ENCODE measurements around the gene DAO. TPM values are rescaled to one million over a fixed set of nuclear protein-coding genes. Genes with fewer than 3 reads are reported as not detected.
A peak's percentile ranks its signal among the peaks of the same experiment; 100 is the strongest.

The DAO gene
- total and polyA plus RNA-seq, 2 of the 4 experiments (the other 2 are of a cell fraction), result not detected

DNA sequence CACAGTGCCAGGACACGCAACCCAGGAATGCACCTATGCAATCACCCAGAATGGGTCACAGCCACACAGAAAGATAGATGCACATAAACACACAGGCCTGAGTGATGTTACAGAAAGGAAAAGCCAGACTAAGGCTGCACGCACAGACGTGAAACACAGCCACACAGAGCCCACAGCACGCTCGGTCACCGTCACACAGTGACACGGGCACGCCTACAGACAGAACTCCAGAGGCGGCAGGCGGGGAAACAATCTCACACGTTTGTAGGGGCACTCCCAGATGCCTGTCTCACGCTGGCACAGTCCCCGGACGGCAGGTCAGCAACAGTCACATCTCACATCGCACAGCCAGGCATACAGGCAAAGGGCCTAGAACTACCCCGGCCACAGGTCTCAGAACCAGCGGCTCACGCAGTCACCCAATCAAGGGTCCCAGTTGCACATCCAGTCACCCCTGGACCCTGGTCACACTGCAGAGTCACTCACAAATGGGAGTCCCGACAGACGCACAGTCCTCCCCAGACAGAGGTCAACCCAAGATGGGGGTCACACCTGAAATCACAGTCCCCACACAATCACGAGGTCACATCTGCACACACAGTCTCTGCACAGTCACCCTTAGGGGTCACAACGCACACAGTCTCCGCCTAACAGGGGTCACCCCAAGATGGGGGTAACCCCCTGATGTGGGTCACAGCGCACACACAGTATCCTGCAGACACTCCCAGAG, 23.3 kb upstream of the DAO start:
- Histone ChIP-seq H3K27me3 (ENCODE audit: control insufficient read depth, insufficient read depth, low read length) (no peaks in the 10 kb centered on the region), H2BK120ac (ENCODE audit: low read depth, low read length) (peak overlapping the region; percentile 92), H2BK20ac (ENCODE audit: low read depth, low read length) (peak overlapping the region; percentile 73), H3K23ac (ENCODE audit: low read depth, low read length) (peak overlapping the region; percentile 99), H3K4ac (ENCODE audit: low read depth, low read length) (peak overlapping the region; percentile 99), H3K18ac (ENCODE audit: low read depth, low read length) (peak overlapping the region; percentile 99), H4K8ac (ENCODE audit: low read depth in 2 of 2, low read length in 2 of 2) (peak overlapping the region; percentile 98 to 99), H3K27ac (ENCODE audit: insufficient read depth, low read length) (peak overlapping the region; percentile 100), H2AFZ (replicated peaks; ENCODE audit: low read length, poor library complexity) (peak overlapping the region; percentile 71), H3K4me1 (ENCODE audit: control insufficient read depth, insufficient read depth, low read length) (peaks cover 28% of the 10 kb centered on the region), H4K5ac (ENCODE audit: low read depth, low read length) (peak overlapping the region; percentile 95), H4K20me1 (ENCODE audit: insufficient read depth, low read length) (peaks cover 30% of the 10 kb centered on the region), H3K56ac (ENCODE audit: extremely low read depth, insufficient read depth, low read length) (peak overlapping the region; percentile 99), H2AK5ac (ENCODE audit: low read depth, low read length) (peak overlapping the region; percentile 100), H2BK15ac (ENCODE audit: low read depth, low read length) (peak overlapping the region; percentile 96; the same call in 2 of the 3 replicates), H3K9me1 (ENCODE audit: insufficient read depth, low read length) (no peaks in the 10 kb centered on the region; the same call in 1 of the 2 replicates), H2AK9ac (replicated peaks; ENCODE audit: low read depth, low read length, poor library complexity) (peak overlapping the region; percentile 99), H3K9me3 (ENCODE audit: control insufficient read depth, insufficient read depth, low read length) (peaks cover 2% of the 10 kb centered on the region; the same call in 1 of the 2 replicates), H3K9ac (ENCODE audit: low read depth, low read length) (peak overlapping the region; percentile 100), H4K91ac (ENCODE audit: insufficient read depth, low read depth, low read length) (peak overlapping the region; percentile 97), H3K4me3 (ENCODE audit: insufficient read depth, low read depth, low read length) (peak overlapping the region; percentile 93), H2BK5ac (ENCODE audit: low read depth, low read length, poor library complexity, severe bottlenecking) (peak overlapping the region; percentile 100), H3K14ac (replicated peaks; ENCODE audit: low read depth, low read length) (peak overlapping the region; percentile 99), H3K79me1 (ENCODE audit: low read depth in 1 of 2, low read length in 2 of 2) (peaks cover 9 to 28% of the 10 kb centered on the region in 2 experiments; a peak in 3 of 4 replicates), H3K36me3 (ENCODE audit: control insufficient read depth, insufficient read depth, low read length) (peaks cover 9% of the 10 kb centered on the region), H3K4me2 (ENCODE audit: low read depth, low read length) (peak overlapping the region; percentile 97)
- WGBS, 2 experiments (ENCODE audit: extremely low coverage in 2 of 2, insufficient read length in 1 of 2), result 0% methylated on average over 5 of the region's 24 CpGs; no CpG with 5 or more reads in 1 of the 2 experiments
- dilution Hi-C loops (cut with HindIII; ENCODE audit: low sequenced_read_pairs, unreplicated experiment) (no loop called here), in situ Hi-C loops (cut with MboI; ENCODE audit: low sequenced_read_pairs) (loop anchor here (10.0 kb wide), 1 partner anchor 132 kb away; no protein-coding TSS in a partner anchor), intact Hi-C loops (cut with micrococcal nuclease) (loop anchor here (10.0 kb wide), 1 partner anchor 238 kb away; the partner anchor contains the start of genes ALKBH2 and UNG)
- TF ChIP-seq RCOR1 (IDR thresholded peaks at IDR 0.05; ENCODE audit: insufficient replicate concordance, low read length), result no peak
- TF ChIP-seq, protein P1, sequence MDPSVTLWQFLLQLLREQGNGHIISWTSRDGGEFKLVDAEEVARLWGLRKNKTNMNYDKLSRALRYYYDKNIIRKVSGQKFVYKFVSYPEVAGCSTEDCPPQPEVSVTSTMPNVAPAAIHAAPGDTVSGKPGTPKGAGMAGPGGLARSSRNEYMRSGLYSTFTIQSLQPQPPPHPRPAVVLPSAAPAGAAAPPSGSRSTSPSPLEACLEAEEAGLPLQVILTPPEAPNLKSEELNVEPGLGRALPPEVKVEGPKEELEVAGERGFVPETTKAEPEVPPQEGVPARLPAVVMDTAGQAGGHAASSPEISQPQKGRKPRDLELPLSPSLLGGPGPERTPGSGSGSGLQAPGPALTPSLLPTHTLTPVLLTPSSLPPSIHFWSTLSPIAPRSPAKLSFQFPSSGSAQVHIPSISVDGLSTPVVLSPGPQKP (IDR thresholded peaks at IDR 0.05; ENCODE audit: borderline replicate concordance, low read depth, low read length), result no peak
- TF ChIP-seq USF2 (IDR thresholded peaks at IDR 0.05; ENCODE audit: low read depth, low read length), result no peak
- TF ChIP-seq NFE2L2 (IDR thresholded peaks at IDR 0.05; ENCODE audit: low read depth, low read length), result peak; percentile 68; the same call in 1 of the 2 replicates
- no peak for TF ChIP-seq RAD21 (IDR thresholded peaks at IDR 0.05; ENCODE audit: low read length)
- peak; percentile 76 for TF ChIP-seq CHD1 (IDR thresholded peaks at IDR 0.05; ENCODE audit: low read depth, low read length)
- TF ChIP-seq POLR2A (IDR thresholded peaks at IDR 0.05; ENCODE audit: low read depth, low read length), result peak; percentile 97
- peak; percentile 84 for TF ChIP-seq BHLHE40 (IDR thresholded peaks at IDR 0.05; ENCODE audit: low read depth, low read length)
- TF ChIP-seq FOS (IDR thresholded peaks at IDR 0.05; ENCODE audit: low read depth, low read length), result peak; percentile 78
- TF ChIP-seq CEBPB (IDR thresholded peaks at IDR 0.05; ENCODE audit: low read depth, low read length), result peak; percentile 89
- TF ChIP-seq MXI1 (IDR thresholded peaks at IDR 0.05; ENCODE audit: borderline replicate concordance, low read depth, low read length), result no peak
- peak; percentile 87 for DNase-seq
- ChIA-PET POLR2A (ENCODE audit: unreplicated experiment) (interaction anchor here (1.0 to 1.2 kb wide), 2 partner anchors 24 to 52 kb away, joined by 5 to 7 read pairs; no protein-coding TSS in a partner anchor), CTCF (no interaction called here)
- no TSS peak for BruUV-seq (replicated peaks)
- peak; percentile 12 for ATAC-seq (ENCODE audit: low read depth)

All from IMR-90 (cell line).